Esophagus muscularis mucosa (tissue), 4 donors: ENCODE measurements around the gene SPANXD. TPM values are rescaled to one million over a fixed set of nuclear protein-coding genes. Genes with fewer than 3 reads are reported as not detected.

Source experiments
- DNase-seq: peaks from one replicate; pipeline ENCODE4 v3.0.0-alpha.2; 2017; ENCODE audit errors: extremely low spot score
- H3K27ac ChIP-seq, 4 donors: fragments of 200-600 bp; sonication (generic); replicated peaks in 1 of 4; 1 replicate in 3 of 4; 2 replicates in 1 of 4; pipeline ENCODE4 v1.5.1; 2016 to 2019; ENCODE audit warnings: mild to moderate bottlenecking in 1 of 4
- H3K27me3 ChIP-seq, 4 donors: fragments of 200-600 bp; sonication (generic); one replicate each; pipeline versions ENCODE4 v1.5.1 to v1.6.0; 2016 to 2019
- H3K36me3 ChIP-seq, 4 donors: fragments of 200-600 bp; sonication (generic); one replicate each; pipeline ENCODE4 v1.5.1; 2016 to 2019
- H3K4me1 ChIP-seq, 4 donors: fragments of 200-600 bp; sonication (generic); one replicate each; pipeline ENCODE4 v1.5.1; 2016 to 2019
- H3K4me3 ChIP-seq, 4 donors: fragments of 200-600 bp; sonication (generic); 1 replicate in 2 of 4; 2 replicates in 2 of 4; pipeline ENCODE4 v1.5.1; 2016 to 2019; ENCODE audit warnings: mild to moderate bottlenecking in 4 of 4, moderate library complexity in 1 of 4
- H3K9me3 ChIP-seq, 4 donors: fragments of 200-600 bp; sonication (generic); 1 replicate in 3 of 4; 2 replicates in 1 of 4; pipeline ENCODE4 v1.5.1; 2016 to 2019
- EP300 ChIP-seq: sonication (generic); formaldehyde crosslinking; IDR thresholded peaks from one replicate; pipeline ENCODE4 v1.6.1; 2017; ENCODE audit warnings: antibody characterized with exemption
- POLR2A ChIP-seq: fragments of 450-650 bp; IDR thresholded peaks from one replicate; pipeline ENCODE4 v1.6.1; 2017; ENCODE audit warnings: antibody characterized with exemption, moderate library complexity, mild to moderate bottlenecking, low read depth
- POLR2AphosphoS5 ChIP-seq, 2 donors: sonication (generic); formaldehyde crosslinking; IDR thresholded peaks; one replicate each; pipeline ENCODE4 v1.6.1; 2017; ENCODE audit warnings: antibody characterized with exemption in 2 of 2
- WGBS: methylation state at CpG from one replicate; pipeline ENCODE4 v1.1.5; 2018; 5-methylcytosine and 5-hydroxymethylcytosine counted together
- intact Hi-C: fragments of 100-400 bp; cut with DNase I; formaldehyde crosslinking; loops from one replicate; pipeline ENCODE4 v1.15.1; 2023
- total RNA-seq, 4 donors: library from RNA; depleted of rRNA; stranded (reverse); fragments of >200 nt; gene quantifications; one replicate each; pipeline versions ENCODE4 v1.1.0 to v1.2.1, GENCODE V29; 2016
- TF ChIP-seq, protein P1 (sequence below), 3 experiments: fragments of 200-600 bp in 2 of 3; fragments of 450-650 bp in 1 of 3; sonication (generic) in 2 of 3; IDR thresholded peaks; one replicate each; pipeline ENCODE4 v1.5.1; 2017 to 2019; ENCODE audit warnings: antibody characterized with exemption in 3 of 3, mild to moderate bottlenecking in 2 of 3, moderate library complexity in 1 of 3

SPANXD gene
- total RNA-seq, 4 donors from 2014 or later, result not detected

DNA sequence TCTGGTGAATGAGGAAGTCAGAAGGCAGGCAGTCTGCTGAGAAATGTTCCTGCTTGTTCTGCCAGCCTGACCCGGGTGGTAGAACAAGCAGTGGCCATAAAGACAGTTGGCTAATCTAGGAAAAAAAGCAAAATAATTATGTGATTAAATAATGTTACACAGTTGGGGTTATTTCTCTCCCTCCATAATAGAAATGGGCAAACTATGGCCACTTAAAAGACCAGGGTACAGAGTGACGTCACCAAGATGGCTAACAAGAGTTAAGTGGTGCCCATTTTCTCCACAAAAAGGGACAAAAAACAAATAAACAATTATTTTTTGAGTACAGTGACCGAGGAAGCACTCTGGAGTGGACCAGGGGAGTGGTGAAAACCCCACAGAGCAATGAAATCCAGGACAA, 16.1 kb upstream of the SPANXD start:
- no peaks in the 10 kb centered on the region for H3K27me3 ChIP-seq
- no peaks in the 10 kb centered on the region for H3K9me3 ChIP-seq
- H3K4me3 ChIP-seq, result no peak overlapping the region
- no peak overlapping the region for H3K27ac ChIP-seq
- H3K36me3 ChIP-seq, result no peaks in the 10 kb centered on the region
- no peak for TF ChIP-seq EP300
- no peak for TF ChIP-seq POLR2A
- TF ChIP-seq, protein P1, sequence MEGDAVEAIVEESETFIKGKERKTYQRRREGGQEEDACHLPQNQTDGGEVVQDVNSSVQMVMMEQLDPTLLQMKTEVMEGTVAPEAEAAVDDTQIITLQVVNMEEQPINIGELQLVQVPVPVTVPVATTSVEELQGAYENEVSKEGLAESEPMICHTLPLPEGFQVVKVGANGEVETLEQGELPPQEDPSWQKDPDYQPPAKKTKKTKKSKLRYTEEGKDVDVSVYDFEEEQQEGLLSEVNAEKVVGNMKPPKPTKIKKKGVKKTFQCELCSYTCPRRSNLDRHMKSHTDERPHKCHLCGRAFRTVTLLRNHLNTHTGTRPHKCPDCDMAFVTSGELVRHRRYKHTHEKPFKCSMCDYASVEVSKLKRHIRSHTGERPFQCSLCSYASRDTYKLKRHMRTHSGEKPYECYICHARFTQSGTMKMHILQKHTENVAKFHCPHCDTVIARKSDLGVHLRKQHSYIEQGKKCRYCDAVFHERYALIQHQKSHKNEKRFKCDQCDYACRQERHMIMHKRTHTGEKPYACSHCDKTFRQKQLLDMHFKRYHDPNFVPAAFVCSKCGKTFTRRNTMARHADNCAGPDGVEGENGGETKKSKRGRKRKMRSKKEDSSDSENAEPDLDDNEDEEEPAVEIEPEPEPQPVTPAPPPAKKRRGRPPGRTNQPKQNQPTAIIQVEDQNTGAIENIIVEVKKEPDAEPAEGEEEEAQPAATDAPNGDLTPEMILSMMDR (IDR thresholded peaks at IDR 0.05), result no peak
- TF ChIP-seq POLR2AphosphoS5 (IDR thresholded peaks at IDR 0.05), result no peak
- no peak for DNase-seq
- intact Hi-C loops, result no loop called here
- WGBS, result 42% methylated on average over 3 of the region's 3 CpGs
- H3K4me1 ChIP-seq, result no peaks in the 10 kb centered on the region

DNA sequence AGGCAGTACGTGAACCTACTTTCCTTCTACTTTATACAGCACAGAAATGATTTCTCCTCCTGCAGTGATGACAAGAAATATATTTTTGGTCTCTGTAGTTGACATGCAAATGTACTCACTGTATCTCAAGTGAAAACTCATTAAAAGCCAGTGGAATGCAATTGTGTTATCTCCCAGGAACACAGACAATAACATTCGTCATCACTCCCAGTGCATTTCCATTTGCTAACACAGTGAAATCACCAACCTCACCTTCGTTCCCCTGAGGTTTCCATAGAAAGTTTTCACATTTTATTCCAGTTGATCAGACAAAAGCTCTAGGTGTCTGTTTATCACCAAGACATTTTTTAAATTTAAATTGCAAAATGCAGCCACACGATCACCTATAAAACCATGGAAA, 2.5 kb upstream of the SPANXD start:
- no peak for DNase-seq
- intact Hi-C loops, result no loop called here
- Histone ChIP-seq H3K36me3 (no peaks in the 10 kb centered on the region), H3K27me3 (no peaks in the 10 kb centered on the region), H3K4me1 (no peaks in the 10 kb centered on the region), H3K27ac (no peak overlapping the region), H3K9me3 (no peaks in the 10 kb centered on the region), H3K4me3 (no peak overlapping the region)
- TF ChIP-seq EP300, result no peak
- no peak for TF ChIP-seq POLR2A
- no peak for TF ChIP-seq POLR2AphosphoS5 (IDR thresholded peaks at IDR 0.05)
- TF ChIP-seq, protein P1 (IDR thresholded peaks at IDR 0.05), result no peak
- 76% methylated on average over 4 of the region's 4 CpGs for WGBS

DNA sequence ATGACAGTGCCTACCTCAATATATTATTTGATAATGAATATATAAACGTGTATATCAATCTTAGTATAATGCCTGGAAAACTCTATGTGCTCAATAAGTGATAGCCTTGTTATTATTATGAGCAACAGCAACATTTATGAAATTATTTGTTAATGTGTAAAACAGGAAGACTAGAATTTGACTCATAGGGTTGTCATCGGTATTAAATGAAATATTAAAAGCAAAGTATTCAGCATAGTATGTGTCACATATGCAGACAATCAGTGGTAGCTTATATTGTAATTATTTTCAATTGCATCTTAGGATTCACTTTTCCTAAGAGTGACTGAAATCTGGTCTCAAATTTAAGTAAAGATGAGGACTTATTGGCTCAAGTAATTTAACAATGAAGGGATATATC, 24.6 kb downstream of the SPANXD start:
- WGBS, result 64% methylated on average over 2 of the region's 2 CpGs
- TF ChIP-seq, protein P1 (IDR thresholded peaks at IDR 0.05), result no peak
- TF ChIP-seq POLR2A (no peak), EP300 (no peak), POLR2AphosphoS5 (IDR thresholded peaks at IDR 0.05) (no peak)
- H3K9me3 ChIP-seq, result no peaks in the 10 kb centered on the region
- no peak overlapping the region for H3K4me3 ChIP-seq
- no peak overlapping the region for H3K27ac ChIP-seq
- intact Hi-C loops, result no loop called here
- no peaks in the 10 kb centered on the region for H3K27me3 ChIP-seq
- no peak for DNase-seq
- no peaks in the 10 kb centered on the region for H3K36me3 ChIP-seq
- H3K4me1 ChIP-seq, result no peaks in the 10 kb centered on the region

- no peaks in the 10 kb centered on the region for H3K4me1 ChIP-seq
- H3K27me3 ChIP-seq, result no peaks in the 10 kb centered on the region
- H3K27ac ChIP-seq, result no peak overlapping the region
- H3K9me3 ChIP-seq, result no peaks in the 10 kb centered on the region
- H3K36me3 ChIP-seq, result no peaks in the 10 kb centered on the region
- WGBS, result 85% methylated on average over 1 of the region's 1 CpG
- no peak for DNase-seq
- no peak overlapping the region for H3K4me3 ChIP-seq
- TF ChIP-seq POLR2A (no peak), POLR2AphosphoS5 (IDR thresholded peaks at IDR 0.05) (no peak), EP300 (no peak)
- TF ChIP-seq, protein P1 (IDR thresholded peaks at IDR 0.05), result no peak
- intact Hi-C loops, result no loop called here
Observed at GRCh38 chrX:141669689-141670088, 28.9 kb downstream of the SPANXD start.

GRCh38 chrX:141668371-141668770, 30.2 kb downstream of the SPANXD start:
- intact Hi-C loops, result no loop called here
- H3K4me1 ChIP-seq, result no peaks in the 10 kb centered on the region

More at GRCh38 chrX:141668371-141668770, 30.2 kb downstream of the SPANXD start:
- Histone ChIP-seq H3K27me3 (no peaks in the 10 kb centered on the region), H3K27ac (no peak overlapping the region), H3K9me3 (no peaks in the 10 kb centered on the region), H3K4me3 (no peak overlapping the region), H3K36me3 (no peaks in the 10 kb centered on the region)
- TF ChIP-seq POLR2A (no peak), POLR2AphosphoS5 (IDR thresholded peaks at IDR 0.05) (no peak), EP300 (no peak)
- TF ChIP-seq, protein P1 (IDR thresholded peaks at IDR 0.05), result no peak
- WGBS, result 48% methylated on average over 4 of the region's 4 CpGs
- no peak for DNase-seq
